GM08714 (cell line): Measurements from ENCODE around the gene KIF14.
"Not testable (repeated sequence)": the region's sequence is repeated elsewhere in the genome, so short reads cannot be mapped to it uniquely, and the experiment has no call there.

Experiments
- H3K4me3 ChIP-seq: fragments of 200-500 bp; sonication (Bioruptor generic); 2 replicates; pipeline ENCODE4 v1.5.1; 2014; ENCODE audit warnings: mild to moderate bottlenecking, low read length, inconsistent platforms
- ZNF274 ChIP-seq: IDR thresholded peaks from 2 replicates; pipeline ENCODE4 v1.6.1; 2012; ENCODE audit warnings: mild to moderate bottlenecking, low read depth, low read length

Gene KIF14

DNA sequence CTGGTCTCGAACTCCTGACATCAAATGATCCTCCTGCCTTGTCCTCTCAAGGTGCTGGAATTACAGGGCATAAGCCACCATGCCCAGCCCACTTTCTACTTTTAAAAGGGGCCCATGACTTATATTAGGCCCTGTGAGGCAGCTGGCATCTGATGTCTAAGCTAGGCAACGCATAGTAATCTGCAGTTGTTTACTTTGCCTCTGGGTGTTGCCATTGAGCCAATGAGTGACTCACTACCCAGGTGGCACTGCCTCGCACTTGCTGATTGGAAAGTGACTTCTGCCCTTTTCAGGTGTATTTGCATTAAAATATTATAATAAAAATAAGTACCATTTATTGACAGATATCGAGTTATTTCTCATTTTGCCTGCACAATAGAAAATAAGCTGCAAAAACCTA is 84.9 kb downstream of the KIF14 start:
- no peak for TF ChIP-seq ZNF274
- no peak overlapping the region for H3K4me3 ChIP-seq

DNA sequence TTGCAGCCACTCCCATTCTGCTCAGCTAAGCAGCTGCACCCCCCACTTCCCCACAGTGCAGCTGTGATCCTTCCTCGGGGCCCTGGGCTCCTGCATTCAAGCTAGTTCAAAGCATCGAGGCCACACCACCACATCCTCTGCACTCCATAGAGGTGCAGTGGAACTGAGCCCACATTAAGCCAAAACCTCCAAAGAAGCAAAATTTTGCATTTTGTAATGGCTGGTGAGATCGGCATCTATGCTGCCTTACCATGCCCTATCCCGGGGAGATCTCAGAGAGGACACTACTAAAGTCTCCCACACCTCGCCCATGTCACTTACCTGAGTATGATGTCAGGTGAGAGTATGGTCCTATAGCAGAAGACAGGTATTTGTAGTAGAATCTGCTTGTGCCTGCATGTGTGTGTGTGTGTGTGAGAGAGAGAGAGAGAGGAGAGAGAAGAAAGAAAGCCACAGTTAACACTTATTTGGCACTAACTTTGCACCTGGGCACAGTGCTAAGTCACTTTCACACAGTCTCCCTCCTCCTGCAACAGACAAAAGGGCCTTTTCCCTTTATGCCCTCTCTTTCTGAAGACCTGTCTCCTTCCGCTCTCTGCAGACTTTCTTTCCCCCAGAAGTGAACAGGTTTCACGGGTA is 89.8 kb downstream of the KIF14 start:
- no peak overlapping the region for H3K4me3 ChIP-seq
- TF ChIP-seq ZNF274, result no peak

DNA sequence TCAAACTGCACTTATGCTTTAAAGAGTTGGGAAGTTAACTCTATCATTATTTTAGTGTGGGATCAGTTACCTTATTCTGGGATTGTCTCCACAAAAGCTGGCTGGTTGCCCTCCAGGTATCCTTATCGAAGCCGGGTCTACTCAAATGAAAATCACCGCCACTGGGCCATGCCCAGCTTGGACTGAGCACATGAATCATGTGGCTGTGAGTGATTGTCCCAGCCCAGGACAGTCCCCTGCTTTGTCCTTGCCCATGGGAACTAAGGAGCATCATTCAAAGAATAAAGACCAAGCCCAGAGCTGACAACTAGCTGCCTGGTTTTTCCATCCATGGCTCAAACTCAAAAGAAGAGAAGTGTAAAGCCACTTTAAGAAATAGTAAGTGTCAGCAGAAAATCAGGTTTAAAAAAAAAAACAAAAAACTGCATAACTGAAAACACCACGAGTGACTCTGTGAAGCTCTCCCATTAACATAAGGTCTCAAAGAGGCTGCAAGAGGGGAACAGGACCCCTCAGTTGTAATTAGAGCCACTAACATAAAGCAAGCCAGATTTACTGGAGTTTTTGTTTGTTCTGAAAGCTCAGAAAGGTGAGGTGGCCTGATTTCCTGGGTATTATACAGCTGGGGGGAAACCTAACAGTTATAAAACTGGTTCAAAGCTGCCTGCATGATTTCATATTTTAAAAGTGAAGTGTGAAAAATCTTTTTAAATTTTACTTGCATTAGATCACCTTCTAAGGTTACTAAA is 91.5 kb downstream of the KIF14 start:
- no peak overlapping the region for H3K4me3 ChIP-seq
- TF ChIP-seq ZNF274, result no peak

DNA sequence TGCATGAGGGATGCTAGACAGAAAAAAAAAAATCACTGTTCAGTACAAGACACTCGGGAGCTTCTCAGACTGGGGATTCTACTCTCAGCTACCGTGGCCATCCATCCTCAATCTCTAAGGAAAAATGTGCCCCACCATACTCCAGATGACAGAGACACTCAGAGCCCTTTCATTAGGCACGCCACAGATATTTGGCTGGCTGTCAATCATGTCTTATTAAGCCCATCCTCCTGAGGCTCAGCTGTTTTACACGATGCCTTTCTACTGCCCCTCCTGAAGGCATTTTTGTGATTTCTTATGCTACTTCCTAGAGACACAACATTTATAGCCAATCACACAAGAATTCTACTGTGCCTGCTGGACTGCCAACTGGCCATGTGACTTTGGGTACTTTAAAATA is 92.9 kb downstream of the KIF14 start:
- no peak overlapping the region for H3K4me3 ChIP-seq
- TF ChIP-seq ZNF274, result no peak

DNA sequence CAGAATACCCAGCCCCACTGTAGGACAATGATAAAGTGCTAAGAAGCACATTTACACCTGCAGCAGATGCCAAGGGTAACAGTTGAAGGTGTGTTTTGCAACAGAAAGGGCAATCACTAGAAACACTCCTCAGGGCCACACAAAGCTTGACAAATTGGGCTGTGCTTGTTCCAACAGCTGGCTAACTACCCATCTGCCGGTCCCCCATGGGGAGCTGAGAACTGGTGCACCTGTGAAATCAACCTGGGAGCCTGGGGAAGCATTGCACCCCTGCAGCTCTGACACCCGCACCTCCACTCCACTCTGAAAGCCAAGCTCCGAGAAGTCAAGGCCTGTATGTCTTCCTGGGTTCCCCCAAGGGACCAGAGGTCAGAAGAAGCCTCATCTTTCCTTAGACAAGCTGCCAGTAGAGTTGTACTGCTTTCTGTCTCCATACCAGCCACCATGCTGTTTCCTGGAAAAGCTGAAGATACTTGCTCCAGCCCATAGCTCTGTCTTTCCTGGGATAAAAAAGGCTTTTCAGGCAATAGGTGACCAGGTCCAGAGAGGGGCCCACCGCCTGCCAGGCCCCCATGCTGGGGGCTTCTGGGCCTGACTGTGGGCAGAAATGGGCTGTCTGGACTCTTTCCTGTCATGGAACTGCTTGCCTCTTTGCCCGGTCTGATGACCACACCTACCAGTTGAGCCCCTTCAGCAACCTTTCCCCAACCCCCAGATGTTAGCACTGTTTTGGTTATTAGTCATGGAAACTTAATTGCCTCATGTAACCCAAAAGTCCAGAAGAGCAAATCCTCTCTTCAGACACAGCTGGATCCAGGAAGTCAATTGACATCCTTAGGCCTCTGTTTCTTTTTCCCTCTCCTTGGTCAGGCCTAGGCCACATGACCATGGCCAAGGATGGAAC is 93.6 kb downstream of the KIF14 start:
- no peak overlapping the region for H3K4me3 ChIP-seq
- TF ChIP-seq ZNF274, result no peak

DNA sequence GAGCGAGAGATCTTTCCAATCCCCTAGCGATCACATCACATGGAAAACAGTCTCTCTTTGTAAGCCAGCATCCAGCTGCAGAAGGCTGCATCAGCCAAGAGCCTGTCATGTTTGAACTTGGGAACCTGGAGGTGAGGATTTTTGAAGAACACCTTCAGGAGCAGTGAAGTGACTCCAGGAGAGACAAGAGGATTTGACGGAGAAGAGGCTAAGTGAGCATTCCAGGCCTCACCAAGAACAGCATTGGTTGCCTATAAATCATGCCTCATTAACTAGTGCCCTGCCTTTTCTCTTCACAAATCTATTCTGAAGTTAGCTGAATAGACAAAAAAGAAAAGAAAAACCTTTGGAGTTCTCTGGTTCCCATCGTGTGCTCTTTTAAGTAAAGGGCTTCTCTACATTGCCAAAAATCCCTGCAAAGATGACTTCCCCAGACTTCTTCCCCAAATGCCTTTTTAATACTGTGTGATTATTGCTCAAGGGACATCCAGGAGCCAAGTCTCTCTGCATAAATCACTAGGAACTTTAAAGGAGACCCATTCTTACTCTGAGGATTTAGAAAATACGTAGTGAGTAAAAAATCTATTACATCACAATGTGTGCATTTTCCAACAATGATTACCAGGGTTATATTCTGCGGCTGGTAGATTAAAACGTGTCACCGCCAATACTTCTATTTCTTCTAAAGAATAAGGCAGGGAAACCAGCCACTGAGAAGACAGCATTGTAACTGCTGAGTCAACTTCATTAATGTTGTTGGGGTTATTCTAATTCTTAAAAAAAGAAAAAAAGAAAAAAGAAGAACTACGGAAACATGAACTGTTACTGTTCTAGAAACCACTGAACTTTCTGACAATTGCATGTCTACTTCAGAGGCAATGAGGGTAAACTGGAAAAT is 95.2 kb downstream of the KIF14 start:
- H3K4me3 ChIP-seq, result no peak overlapping the region
- TF ChIP-seq ZNF274, result no peak

DNA sequence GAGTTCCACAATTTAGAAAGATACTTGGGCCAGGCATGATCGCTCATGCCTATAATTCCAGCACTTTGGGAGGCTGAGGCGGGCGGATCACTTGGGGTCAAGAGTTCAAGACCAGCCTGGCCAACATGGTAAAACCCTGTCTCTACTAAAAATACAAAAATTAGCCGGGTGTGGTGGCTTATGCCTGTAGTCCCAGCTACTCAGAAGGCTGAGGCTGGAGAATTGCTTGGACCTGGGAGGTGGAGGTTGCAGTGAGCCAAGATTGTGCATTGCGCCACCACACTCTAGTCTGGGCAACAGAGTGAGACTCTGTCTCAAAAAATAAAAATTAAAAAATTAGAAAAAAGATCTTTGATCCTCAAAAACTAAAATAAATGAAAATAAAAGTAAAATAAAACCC is 96.0 kb downstream of the KIF14 start:
- not testable (repeated sequence) for H3K4me3 ChIP-seq

DNA sequence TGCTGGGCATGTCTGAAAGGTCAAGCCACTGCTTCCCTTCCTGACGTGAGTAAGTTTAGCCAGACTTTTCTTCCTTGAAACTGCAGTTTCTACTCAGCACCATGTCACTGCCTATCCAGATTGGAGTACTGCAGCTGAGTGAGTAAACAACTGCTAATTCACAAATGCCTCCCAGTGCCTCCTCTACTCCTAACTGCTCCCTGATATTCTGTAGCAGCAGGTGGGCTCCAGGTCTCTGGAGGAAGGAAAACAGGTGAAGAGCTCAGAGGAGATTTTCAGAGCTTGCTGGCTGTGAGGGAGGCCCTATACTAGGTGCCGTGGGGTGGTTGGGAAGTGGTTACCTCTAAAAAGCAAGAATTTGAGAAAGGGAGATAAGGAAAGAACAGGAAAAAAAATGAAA is 96.5 kb downstream of the KIF14 start:
- TF ChIP-seq ZNF274, result no peak

DNA sequence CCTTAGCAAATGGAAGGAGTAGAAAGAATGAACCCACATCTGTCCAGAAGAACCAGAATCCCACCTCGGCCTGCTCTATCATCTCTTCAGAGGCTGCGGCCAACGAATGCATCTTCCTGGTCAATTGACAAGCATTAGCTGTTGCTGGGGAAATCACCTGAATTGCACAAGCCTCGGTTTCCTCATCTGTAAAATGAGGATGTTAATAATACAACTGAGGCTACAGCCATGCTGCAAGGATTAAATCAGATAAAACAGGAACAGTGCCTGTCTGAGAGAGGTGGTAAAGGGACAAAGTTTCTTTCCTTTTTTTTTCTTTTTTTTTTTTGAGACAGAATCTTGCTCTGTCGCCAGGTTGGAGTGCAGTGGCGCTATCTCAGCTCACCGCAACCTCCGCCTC is 99.8 kb downstream of the KIF14 start:
- TF ChIP-seq ZNF274, result no peak
- H3K4me3 ChIP-seq, result no peak overlapping the region

More for the DNA sequence above, 96.5 kb downstream of the KIF14 start:
- H3K4me3 ChIP-seq, result no peak overlapping the region

DNA sequence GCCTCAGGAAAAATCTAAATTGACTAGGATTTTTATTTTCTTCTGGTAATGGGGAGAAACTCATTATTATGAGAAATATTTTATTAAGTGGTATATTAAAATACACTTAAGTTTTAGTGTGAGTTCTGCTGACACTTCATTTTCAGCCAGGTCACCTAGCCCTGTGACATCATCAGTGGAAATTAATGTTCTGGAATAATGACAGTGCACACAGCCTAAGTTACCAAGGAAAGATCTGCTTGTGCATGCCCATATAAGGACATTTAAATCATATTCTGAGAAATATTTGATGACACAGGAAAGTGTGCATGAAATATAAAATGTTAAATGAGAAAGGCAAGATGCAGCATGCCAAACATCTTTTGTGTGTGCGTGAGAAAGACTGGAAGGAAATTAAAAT is 102.0 kb downstream of the KIF14 start:
- H3K4me3 ChIP-seq, result no peak overlapping the region
- no peak for TF ChIP-seq ZNF274

DNA sequence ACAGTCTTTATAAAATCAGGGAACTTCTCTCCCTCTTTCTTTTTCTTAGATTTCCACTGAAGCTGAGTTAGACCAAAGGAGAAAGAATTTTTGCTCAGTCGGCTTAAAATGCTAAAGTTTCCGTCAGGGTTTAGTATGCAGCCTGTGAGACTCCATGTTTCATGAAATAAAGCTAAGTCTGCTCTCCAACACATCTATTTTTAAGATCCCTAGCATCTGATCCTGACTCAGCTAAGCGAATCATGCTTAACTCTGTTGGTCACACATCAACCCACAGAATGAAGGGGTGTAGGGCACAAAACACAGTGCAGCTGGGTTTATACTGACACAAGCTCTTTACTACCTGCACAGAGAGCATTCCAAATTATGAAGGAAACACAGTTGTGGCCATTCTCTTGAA is 108.4 kb downstream of the KIF14 start:
- H3K4me3 ChIP-seq, result no peak overlapping the region
- no peak for TF ChIP-seq ZNF274

DNA sequence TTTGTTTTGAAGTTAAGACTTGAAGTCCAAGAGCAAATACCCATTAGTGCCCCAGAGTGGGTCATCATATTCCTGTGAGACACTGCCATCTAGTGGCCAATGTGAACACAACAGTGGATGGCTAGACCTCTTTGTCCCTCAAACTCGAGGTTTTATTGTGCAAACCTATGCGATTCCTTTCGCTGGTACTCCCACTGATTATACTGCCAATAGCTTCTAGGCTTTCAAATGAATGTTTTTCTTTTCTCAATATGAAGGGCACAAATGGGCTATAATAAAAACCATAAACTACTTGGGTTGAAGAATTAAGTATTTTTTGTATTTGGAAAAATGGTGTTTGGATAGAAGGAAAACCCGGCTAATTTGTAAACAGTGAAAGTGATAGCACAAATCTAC is 110.3 kb downstream of the KIF14 start:
- TF ChIP-seq ZNF274, result no peak
- no peak overlapping the region for H3K4me3 ChIP-seq

DNA sequence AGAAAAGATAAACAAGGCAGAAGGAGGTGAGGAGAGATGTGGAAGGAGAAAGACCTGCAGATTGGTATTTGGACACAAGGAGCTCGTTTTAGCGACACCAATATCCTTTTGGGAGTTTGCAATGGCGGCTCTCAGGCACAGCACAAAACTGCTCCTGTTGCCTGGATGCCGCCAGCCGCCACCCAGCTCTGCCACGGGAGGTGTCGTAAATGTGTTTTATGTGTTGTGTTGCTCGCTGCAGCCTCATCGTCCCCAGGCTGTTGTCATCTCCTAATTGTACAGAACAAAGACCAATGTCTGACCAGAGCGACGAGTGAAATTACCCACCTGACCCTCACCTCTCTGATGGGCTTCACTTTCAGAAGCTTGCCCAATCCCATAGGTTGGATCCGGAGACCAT is 114.1 kb downstream of the KIF14 start:
- no peak for TF ChIP-seq ZNF274
- no peak overlapping the region for H3K4me3 ChIP-seq

DNA sequence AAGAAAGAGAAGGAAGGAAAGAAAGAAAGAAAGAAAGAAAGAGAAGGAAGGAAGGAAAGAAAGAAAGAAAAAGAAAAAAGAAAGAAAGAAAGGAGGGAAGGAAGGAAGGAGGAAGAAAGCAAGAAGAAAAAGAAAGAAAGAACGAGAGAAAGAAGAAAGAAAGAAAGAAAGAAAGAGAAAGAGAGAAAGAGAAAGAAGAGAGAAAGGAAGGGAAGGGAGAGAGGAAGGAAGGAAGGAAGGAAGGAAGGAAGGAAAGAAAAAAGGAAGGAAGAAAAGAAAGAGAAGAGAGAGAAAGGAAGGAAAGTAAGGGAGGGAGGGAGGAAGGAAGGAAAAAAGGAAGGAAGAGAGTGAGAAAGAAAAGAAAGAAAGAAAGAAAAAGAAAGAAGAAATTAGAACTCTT is 115.3 kb downstream of the KIF14 start:
- TF ChIP-seq ZNF274, result no peak

More for the DNA sequence above, 115.3 kb downstream of the KIF14 start:
- H3K4me3 ChIP-seq, result no peak overlapping the region
